Stimulated activated CD8-positive, alpha-beta memory T cell treated with anti-CD3 and anti-CD28 coated beads, Interleukin-4, amount 100 ng/mL, for 48 hours (primary cell): Measurements from ENCODE around the gene CARD19.

ENCODE experiments used
- DNase-seq: peaks from one replicate; pipeline ENCODE4 v3.0.0-alpha.2; 2020

The CARD19 gene

GRCh38 chr9:93121316-93122241 lies 25.6 kb downstream of the CARD19 start:
- no peak for DNase-seq

GRCh38 chr9:93122721-93123221 lies 26.8 kb downstream of the CARD19 start:
- DNase-seq: no peak

GRCh38 chr9:93123561-93124283 lies 27.7 kb downstream of the CARD19 start:
- DNase-seq: no peak

GRCh38 chr9:93124793-93125192 lies 28.8 kb downstream of the CARD19 start:
- DNase-seq: no peak

GRCh38 chr9:93125331-93125894 lies 29.4 kb downstream of the CARD19 start:
- DNase-seq: no peak

- DNase-seq: no peak
These were observed 30.2 kb downstream of the CARD19 start for GRCh38 chr9:93126151-93126781.

- DNase-seq: no peak
These were observed 30.9 kb downstream of the CARD19 start for GRCh38 chr9:93126825-93127368.

- DNase-seq: no peak
These were observed 31.4 kb downstream of the CARD19 start for GRCh38 chr9:93127395-93127911.

GRCh38 chr9:93128011-93128714 lies 32.1 kb downstream of the CARD19 start:
- DNase-seq: no peak

GRCh38 chr9:93128715-93129224 lies 32.8 kb downstream of the CARD19 start:
- no peak for DNase-seq

GRCh38 chr9:93129286-93129685 lies 33.3 kb downstream of the CARD19 start:
- no peak for DNase-seq

GRCh38 chr9:93129691-93130500 lies 33.9 kb downstream of the CARD19 start:
- no peak for DNase-seq

- DNase-seq: no peak
These were observed 35.0 kb downstream of the CARD19 start for GRCh38 chr9:93130861-93131481.

- DNase-seq: no peak
These were observed 35.7 kb downstream of the CARD19 start for GRCh38 chr9:93131599-93132286.

GRCh38 chr9:93132287-93132927 lies 36.4 kb downstream of the CARD19 start:
- DNase-seq: no peak

GRCh38 chr9:93132946-93133680 lies 37.1 kb downstream of the CARD19 start:
- DNase-seq: peak; percentile 83

GRCh38 chr9:93133681-93134014 lies 37.6 kb downstream of the CARD19 start:
- no peak for DNase-seq

GRCh38 chr9:93134015-93134739 lies 38.2 kb downstream of the CARD19 start, which contains the start of gene NINJ1:
Gene NINJ1, minus strand, starts transcription at chr9:93134251. Its CDS starts 34 bp downstream, at chr9:93134217.
- DNase-seq: peak; percentile 90
